ENCODE results near the gene BRICD5.

BRICD5 gene

GRCh38 chr16:2237493-2238149, 27.0 kb upstream of the BRICD5 start:
- no peak for DNase-seq (ENCODE audit: low read depth)

- no peak for DNase-seq (ENCODE audit: low read depth)
Observed at GRCh38 chr16:2237102-2237482, 26.4 kb upstream of the BRICD5 start.

- DNase-seq (ENCODE audit: low read depth) = no peak
Observed at GRCh38 chr16:2236337-2237101, 25.9 kb upstream of the BRICD5 start, which contains the start of gene DNASE1L2. DNASE1L2 (plus strand) TSS chr16:2236444; CDS start chr16:2236817, 373 bp downstream.

GRCh38 chr16:2235695-2236336, 25.2 kb upstream of the BRICD5 start:
- no peak for DNase-seq (ENCODE audit: low read depth)

DNA sequence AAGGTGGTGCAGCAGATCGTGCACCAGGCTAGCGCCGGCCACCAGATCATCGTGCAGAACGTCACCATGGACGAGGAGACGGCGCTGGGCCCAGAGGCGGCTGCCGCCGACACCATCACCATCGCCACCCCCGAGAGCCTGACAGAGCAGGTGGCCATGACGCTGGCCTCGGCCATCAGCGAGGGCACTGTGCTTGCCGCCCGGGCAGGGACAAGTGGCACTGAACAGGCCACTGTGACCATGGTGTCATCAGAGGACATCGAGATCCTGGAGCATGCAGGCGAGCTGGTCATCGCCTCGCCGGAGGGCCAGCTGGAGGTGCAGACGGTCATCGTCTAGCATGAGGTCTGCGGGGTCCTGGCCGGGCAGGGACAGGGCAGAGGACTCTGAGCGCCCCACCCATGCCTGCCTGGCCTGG, 24.6 kb upstream of the BRICD5 start:
- DNase-seq (ENCODE audit: low read depth) = no peak

DNA sequence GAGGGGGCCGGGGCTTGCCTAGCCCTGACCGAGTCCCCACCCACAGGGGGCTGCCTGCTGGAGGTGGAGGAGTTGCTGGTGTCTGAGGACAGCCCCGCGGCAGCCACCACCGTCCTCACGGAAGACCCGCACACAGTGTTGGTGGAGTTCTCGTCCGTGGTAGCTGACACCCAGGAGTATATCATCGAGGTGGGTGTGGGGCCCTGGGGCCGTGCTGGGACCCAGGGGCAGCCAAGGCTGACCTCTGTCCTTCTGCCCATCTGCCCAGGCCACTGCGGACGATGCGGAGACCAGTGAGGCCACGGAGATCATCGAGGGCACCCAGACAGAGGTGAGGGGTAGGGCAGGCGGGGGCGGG, 24.1 kb upstream of the BRICD5 start:
- no peak for DNase-seq (ENCODE audit: low read depth)

- no peak for DNase-seq (ENCODE audit: low read depth)
Observed at GRCh38 chr16:2233872-2234812, 23.5 kb upstream of the BRICD5 start.

- no peak for DNase-seq (ENCODE audit: low read depth)
Observed at GRCh38 chr16:2233046-2233775, 22.5 kb upstream of the BRICD5 start.

DNA sequence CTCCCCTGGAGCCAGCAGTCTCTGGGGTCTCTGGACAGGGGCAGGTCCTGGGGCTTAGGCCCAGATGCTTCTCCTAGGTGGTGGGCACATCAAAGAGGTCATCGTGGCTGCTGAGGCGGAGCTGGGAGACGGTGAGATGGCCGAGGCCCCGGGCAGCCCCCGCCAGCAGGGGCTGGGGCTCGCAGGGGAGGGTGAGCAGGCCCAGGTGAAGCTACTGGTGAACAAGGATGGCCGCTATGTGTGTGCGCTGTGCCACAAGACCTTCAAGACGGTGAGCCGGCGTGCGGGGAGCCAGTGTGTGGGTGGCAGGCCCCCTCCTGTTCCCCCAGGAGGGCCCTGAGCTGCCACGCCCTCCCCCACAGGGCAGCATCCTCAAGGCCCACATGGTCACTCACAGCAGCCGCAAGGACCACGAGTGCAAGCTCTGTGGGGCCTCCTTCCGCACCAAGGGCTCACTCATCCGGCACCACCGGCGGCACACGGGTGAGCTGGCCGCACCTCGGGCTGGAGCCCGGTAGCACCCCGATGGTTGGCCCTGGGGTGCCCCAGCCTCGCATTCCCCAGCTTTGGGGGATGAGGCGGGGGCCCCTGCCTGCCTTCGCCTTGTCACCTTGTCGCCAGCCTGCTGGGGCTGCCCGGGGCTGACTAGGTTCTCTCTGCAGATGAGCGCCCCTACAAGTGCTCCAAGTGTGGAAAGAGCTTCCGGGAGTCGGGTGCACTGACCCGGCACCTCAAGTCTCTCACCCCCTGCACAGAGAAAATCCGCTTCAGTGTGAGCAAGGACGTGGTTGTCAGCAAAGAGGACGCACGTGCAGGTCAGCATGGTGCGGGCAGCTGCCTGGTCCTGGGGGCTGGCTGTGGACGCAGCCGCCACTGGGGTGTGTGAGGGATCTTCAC, 21.7 kb upstream of the BRICD5 start:
- no peak for DNase-seq (ENCODE audit: low read depth)

GRCh38 chr16:2231016-2231931, 20.6 kb upstream of the BRICD5 start:
- no peak for DNase-seq (ENCODE audit: low read depth)

GRCh38 chr16:2230376-2230775, 19.7 kb upstream of the BRICD5 start:
- DNase-seq (ENCODE audit: low read depth) = no peak

DNA sequence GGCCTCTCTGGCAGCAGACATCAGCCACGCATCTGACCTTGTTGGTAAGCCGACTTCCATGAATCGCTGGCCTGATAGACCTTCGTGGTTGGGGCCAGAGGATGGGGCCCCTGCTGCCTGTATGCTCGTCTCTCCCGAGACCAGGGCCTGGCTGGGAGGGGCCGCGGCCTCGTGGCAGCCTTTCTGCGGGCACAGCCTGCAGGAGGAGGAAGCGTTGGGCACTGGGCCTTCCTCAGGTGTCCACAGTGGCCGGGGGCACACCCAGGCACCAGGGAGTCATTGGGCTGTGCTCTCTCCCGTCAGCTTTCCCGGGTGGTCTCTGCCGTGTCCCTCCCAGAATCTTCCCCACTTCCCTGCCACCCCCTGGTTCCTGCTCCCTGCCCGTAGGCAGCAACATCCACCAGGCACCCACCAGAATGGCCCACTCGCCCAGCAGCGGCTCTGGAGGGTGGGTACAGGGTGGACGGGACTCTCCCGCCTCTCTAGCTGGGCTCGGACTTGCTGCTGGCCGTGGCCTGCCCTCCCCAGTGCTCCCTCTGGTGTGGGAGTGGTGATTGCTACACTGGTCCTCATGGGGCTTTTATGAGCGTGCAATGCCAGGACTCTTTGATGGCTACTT, 19.1 kb upstream of the BRICD5 start:
- no peak for DNase-seq (ENCODE audit: low read depth)

GRCh38 chr16:2229091-2229490, 18.4 kb upstream of the BRICD5 start:
- no peak for DNase-seq (ENCODE audit: low read depth)

- DNase-seq (ENCODE audit: low read depth) = no peak
Observed at GRCh38 chr16:2228161-2228824, 17.6 kb upstream of the BRICD5 start.

DNA sequence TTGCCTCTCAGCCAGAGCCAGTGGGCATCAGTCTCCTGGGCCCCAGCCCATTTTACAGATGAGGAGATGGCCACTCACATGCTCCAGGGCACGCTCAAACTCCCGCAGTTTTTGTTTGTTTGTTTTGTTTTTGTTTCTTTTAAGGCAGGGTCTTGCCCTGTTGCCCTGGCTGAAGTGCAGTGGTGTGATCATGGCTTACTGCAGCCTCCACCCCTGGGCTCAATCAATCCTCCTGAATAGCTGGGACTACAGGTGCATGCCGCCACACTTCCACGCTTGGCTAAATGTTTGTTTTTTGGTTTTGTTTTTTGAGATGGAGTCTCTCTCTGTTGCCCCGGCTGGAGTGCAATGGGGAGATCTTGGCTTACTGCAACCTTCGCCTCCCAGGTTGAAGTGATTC, 16.3 kb upstream of the BRICD5 start:
- DNase-seq (ENCODE audit: low read depth) = no peak

GRCh38 chr16:2226245-2226793, 15.7 kb upstream of the BRICD5 start:
- no peak for DNase-seq (ENCODE audit: low read depth)

DNA sequence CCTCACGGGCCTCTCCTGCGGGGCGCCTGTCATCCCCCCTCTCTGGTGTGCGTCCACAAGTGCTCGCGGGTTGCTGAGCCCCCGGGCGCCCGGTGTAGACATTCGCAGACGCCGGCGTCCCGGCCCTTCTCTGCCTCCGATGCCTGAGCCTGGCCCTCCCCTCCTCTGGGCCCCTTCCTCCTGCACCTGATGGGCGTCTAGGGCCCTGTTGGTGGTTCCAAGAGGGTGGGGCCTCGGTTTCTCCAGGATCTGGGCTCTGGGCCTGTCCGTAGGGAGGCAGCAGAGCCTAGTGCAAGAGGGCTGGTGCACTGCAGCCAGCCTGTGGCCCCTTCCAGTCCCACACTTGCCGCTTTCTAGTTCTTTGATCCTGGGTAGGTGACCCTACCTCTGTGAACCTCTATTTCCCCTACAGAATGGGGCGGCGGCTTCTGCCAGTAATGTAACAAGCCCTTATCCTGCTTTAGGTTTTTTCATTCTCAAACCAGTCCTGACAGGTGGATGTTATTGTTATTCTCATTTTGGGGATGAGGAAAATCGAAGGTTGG, 13.4 kb upstream of the BRICD5 start:
- peak; percentile 32 for DNase-seq (ENCODE audit: low read depth)

Measured in GM04504 (cell line).